Measurements from ENCODE around the gene TSPAN4. TPM values are rescaled to one million over a fixed set of nuclear protein-coding genes. Genes with fewer than 3 reads are reported as not detected.

Gene TSPAN4
- total and polyA plus RNA-seq, 9 of the 15 experiments (the other 6 are each of a cell fraction or from before 2014, with no cell fraction given) = 0.07 to 31.0 (median 15.7) TPM

- TF ChIP-seq, protein P1, sequence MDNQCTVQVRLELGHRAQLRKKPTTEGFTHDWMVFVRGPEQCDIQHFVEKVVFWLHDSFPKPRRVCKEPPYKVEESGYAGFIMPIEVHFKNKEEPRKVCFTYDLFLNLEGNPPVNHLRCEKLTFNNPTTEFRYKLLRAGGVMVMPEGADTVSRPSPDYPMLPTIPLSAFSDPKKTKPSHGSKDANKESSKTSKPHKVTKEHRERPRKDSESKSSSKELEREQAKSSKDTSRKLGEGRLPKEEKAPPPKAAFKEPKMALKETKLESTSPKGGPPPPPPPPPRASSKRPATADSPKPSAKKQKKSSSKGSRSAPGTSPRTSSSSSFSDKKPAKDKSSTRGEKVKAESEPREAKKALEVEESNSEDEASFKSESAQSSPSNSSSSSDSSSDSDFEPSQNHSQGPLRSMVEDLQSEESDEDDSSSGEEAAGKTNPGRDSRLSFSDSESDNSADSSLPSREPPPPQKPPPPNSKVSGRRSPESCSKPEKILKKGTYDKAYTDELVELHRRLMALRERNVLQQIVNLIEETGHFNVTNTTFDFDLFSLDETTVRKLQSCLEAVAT (IDR thresholded peaks at IDR 0.05) = no peak
- TF ChIP-seq, protein P2, sequence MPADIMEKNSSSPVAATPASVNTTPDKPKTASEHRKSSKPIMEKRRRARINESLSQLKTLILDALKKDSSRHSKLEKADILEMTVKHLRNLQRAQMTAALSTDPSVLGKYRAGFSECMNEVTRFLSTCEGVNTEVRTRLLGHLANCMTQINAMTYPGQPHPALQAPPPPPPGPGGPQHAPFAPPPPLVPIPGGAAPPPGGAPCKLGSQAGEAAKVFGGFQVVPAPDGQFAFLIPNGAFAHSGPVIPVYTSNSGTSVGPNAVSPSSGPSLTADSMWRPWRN (IDR thresholded peaks at IDR 0.05; ENCODE audit: low read depth) = no peak
Measured at GRCh38 chr11:887589-887988, 44.9 kb downstream of the TSPAN4 start (continued).

GRCh38 chr11:888310-889212, 45.9 kb downstream of the TSPAN4 start:
- no peak for TF ChIP-seq RUNX1 (IDR thresholded peaks at IDR 0.05; ENCODE audit: low read depth)
- 0 out of 2 replicates have a peak, but pooled peaks have one; percentile 11 for TF ChIP-seq RBFOX2 (IDR thresholded peaks at IDR 0.05; ENCODE audit: low read depth, low read length)
- no peak for TF ChIP-seq STAG1 (CRISPR knock-in tag; IDR thresholded peaks at IDR 0.05; ENCODE audit: borderline replicate concordance)
- no peak for TF ChIP-seq NFXL1 (CRISPR knock-in tag; IDR thresholded peaks at IDR 0.05)
- TF ChIP-seq ZNF165 (CRISPR knock-in tag; IDR thresholded peaks at IDR 0.05; ENCODE audit: borderline replicate concordance) = no peak
- no peak for TF ChIP-seq RNF2 (IDR thresholded peaks at IDR 0.05)
- TF ChIP-seq ZNF224 (CRISPR knock-in tag; IDR thresholded peaks at IDR 0.05) = no peak
- ChIA-PET POLR2A (no interaction called here), CTCF (ENCODE audit: low intra/inter-chr PET ratio) (no interaction called here)
- Histone ChIP-seq H3K9ac (ENCODE audit: insufficient read depth in 1 of 2, low read depth in 2 of 2, low read length in 2 of 2) (peak overlapping the region in 1 of 2 experiments; percentile 58; a peak in 1 of 4 replicates), H3K27me3 (ENCODE audit: control insufficient read depth in 2 of 2, insufficient read depth in 2 of 2, low read length in 2 of 2) (no peaks in the 10 kb centered on the region), H3K4me1 (replicated peaks in 1 of 2; ENCODE audit: control insufficient read depth in 2 of 2, insufficient read depth in 2 of 2, low read length in 2 of 2) (peaks cover 0 to 58% of the 10 kb centered on the region in 2 experiments; a peak in 2 of 5 replicates), H3K27ac (ENCODE audit: extremely low read depth, low read depth, low read length) (no peak overlapping the region), H3K4me2 (ENCODE audit: insufficient read depth, low read length) (no peak overlapping the region), H3K9me3 (replicated peaks; ENCODE audit: control insufficient read depth, insufficient read depth, low read depth, low read length) (no peaks in the 10 kb centered on the region), H3K79me2 (ENCODE audit: control insufficient read depth, insufficient read depth, low read length) (no peaks in the 10 kb centered on the region), H3K36me3 (ENCODE audit: control insufficient read depth, insufficient read depth, low read length) (peaks cover 64% of the 10 kb centered on the region; the same call in 1 of the 3 replicates), H3K9me1 (ENCODE audit: control insufficient read depth, insufficient read depth, low read length) (no peaks in the 10 kb centered on the region), H4K20me1 (replicated peaks; ENCODE audit: control insufficient read depth, insufficient read depth, low read length) (no peaks in the 10 kb centered on the region), H3K4me3 (no peak overlapping the region), H2AFZ (ENCODE audit: low read depth, low read length) (no peak overlapping the region)
- intact Hi-C loops (cut with micrococcal nuclease) = no loop called here
- DNase-seq (ENCODE audit: extremely low read depth in 1 of 4, low spot score in 3 of 4) = no peak
- no peak for FAIRE-seq
- ATAC-seq = no peak
- in situ Hi-C loops (cut with MboI) = no loop called here
- 93% methylated on average over 32 of the region's 45 CpGs for WGBS (ENCODE audit: insufficient coverage, low coverage, missing lambda C conversion rate)
- BruUV-seq (replicated peaks) = no TSS peak

Measured in K562 (cell line).